Retina (tissue), 1 donor: ENCODE measurements around the gene ABCA2.
"Not testable (repeated sequence)": the region's sequence is repeated elsewhere in the genome, so short reads cannot be mapped to it uniquely, and the experiment has no call there.

ENCODE experiments used
- DNase-seq: peaks from one replicate; pipeline ENCODE4 v3.0.0-alpha.2; 2016

ABCA2 gene

DNA sequence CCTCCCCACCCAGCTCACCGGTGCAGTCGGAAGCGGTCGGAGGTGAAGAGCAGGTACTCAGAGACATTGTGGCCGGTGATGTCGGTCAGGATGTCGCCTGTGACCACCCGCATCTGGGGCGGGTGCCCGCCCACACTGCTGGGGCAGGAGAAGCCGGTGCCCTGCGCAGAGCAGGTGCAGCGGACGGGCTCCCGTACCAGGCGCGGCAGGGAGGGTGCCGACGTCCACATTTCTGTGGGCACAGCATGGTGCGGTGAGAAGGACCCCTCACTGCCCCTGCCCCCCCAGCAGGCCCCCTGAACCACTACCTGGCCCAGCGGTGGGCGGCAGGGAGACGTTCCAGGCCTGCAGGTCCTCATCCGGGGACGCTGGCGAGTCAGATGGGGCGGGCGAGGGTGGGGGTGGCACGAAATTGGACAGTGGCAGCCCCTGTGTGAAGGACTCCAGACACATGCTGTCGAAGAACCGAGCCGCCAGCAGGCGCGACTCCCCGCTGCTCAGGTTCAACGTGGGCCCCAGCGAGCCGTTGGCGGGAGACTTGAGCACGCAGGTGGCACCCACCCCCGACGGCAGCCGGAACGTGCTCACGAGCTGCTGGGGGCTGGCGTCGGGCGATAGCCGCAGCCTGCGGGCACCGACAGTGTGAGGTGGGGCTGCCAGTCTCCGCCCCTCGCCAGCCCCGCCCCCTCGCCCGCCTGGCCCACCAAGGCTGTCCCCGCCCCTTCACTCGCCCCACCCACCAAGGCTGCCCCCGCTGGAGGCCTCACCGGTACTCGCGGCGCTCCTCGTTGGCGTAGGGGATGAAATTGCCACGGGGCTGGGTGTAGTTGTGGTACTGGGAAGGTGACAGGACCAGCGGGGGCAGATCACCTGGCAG lies 15.1 kb downstream of the ABCA2 start:
- DNase-seq: no peak

GRCh38 chr9:137011907-137012675 lies 15.9 kb downstream of the ABCA2 start:
- DNase-seq: no peak

DNA sequence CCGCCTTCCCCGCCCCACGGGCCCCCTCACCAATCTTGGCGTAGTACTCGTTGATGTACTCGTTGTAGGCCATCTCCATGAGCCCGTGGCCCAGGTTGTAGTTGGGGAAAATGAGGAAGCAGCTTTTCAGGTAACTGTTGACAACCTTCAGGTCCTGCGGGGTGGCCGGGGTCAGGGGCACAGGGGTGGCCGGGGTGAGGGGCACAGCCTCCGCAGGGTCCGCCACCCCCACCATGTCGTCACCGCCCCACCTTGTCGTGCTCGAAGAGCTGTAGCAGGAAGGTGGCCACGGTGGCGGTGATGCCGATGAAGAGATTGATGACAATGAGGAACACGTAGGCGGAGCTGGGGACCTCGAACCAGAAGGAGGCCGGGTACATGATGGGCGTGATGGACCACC lies 16.9 kb downstream of the ABCA2 start:
- DNase-seq: no peak

DNA sequence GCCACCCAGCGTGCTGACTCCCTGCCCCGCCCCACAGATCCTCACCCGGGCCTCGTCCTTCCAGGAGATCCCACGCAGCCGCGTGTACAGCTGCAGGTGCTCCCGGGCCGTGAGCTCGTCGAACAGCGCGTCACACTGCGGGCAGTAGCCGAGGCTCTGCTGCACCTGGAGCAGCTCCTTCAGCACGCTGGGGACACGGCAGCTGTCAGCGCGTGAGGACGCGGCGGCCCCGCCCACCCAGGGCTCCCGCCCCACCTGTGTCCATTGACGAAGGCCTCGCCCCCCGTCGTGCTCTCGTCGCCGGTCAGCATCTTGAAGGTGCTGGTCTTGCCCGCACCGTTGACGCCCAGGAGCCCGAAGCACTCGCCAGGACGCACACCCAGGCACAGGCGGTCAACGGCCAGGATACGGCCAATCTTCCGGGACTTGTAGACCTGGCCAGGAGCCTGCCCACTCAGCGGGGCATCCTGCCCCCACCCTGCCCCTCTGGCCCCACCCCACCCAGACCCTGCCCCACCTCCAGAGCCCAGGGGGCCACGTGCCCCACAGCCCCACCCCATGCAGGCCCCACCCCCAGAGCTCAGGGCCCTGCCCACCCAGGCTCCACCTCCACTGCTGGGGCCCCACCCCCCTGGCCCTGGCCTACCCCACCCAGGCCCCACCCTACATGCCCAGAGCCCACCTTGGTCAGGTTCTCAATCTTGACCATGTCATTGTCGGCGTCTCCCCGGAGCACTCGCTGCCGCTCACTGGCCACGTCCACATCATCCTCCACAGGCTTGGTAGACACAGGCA lies 17.9 kb downstream of the ABCA2 start:
- DNase-seq: no peak

DNA sequence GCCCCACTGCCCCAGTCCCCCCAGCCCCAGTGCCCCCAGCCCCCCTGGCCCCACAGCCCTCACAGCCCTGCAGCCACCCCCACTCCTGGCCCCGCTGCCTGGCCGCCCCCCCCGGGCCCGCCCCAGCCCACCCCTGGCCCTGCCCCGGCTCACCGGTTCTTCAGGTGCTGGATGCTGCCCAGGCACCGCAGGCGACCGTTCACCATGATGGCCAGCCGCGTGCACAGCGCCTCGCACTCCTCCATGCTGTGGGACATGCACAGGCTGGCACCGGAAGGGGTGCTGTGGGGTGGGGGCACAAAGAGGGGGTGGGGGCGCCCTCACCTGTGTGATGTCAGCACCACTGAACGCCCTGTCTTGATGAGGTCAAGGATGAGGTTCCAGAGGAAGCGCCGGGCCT lies 18.8 kb downstream of the ABCA2 start:
- no peak for DNase-seq

GRCh38 chr9:137008312-137008711 lies 19.7 kb downstream of the ABCA2 start:
- DNase-seq: no peak

DNA sequence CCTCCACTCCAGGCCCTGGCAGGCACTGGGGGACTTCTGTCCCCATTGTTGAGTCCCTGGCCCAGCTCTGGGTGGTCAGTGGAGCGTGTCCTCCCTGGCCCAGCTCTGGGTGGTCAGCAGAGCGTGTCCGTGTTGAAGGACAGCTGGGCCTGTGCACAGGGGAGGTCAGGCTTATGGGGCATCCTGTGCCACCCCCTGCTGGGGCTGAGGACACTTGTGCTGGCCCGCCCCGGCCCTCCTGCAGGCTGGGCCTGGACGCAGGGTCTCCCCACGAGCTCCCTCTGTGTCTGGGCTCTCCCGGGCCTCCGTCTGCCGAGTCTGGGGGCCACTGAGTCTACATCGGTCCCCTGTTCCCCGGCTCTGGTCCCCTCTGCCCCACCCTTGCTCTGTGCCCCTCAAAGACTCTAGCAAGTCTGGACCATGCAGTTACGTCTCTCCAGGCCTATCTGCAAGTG lies 20.2 kb downstream of the ABCA2 start:
- no peak for DNase-seq

GRCh38 chr9:137007108-137007815 lies 20.8 kb downstream of the ABCA2 start:
- DNase-seq: no peak

- DNase-seq: no peak
Observed at GRCh38 chr9:137006116-137007003, 21.7 kb downstream of the ABCA2 start.

GRCh38 chr9:137004285-137004684 lies 23.8 kb downstream of the ABCA2 start:
- not testable (repeated sequence) for DNase-seq

GRCh38 chr9:137002646-137003041 lies 25.4 kb downstream of the ABCA2 start:
- DNase-seq: no peak

- no peak for DNase-seq
Observed at GRCh38 chr9:137001857-137002645, 26.0 kb downstream of the ABCA2 start.

GRCh38 chr9:137000177-137000930 lies 27.7 kb downstream of the ABCA2 start:
- no peak for DNase-seq

GRCh38 chr9:136997830-136998234 lies 30.2 kb downstream of the ABCA2 start:
- no peak for DNase-seq

DNA sequence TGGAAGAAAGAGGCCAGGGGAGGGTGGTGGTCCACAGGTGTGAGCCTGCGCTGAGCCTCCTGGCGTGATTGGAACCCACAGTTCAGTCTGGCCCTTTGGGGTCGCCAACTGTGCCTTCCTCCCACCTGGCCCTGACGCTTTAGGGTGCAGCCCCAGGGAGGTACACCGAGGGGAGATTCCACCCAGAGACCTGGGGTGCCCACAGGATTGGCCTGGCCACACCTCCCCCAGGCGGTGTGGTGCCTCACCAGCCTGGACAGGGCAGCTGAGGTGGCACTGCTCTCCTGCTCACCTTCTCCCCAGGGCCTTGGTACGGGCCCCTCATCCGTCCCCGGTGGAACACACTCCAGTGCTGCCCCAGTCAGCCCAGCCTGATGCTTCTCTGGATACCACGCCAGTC lies 30.7 kb downstream of the ABCA2 start:
- no peak for DNase-seq

DNA sequence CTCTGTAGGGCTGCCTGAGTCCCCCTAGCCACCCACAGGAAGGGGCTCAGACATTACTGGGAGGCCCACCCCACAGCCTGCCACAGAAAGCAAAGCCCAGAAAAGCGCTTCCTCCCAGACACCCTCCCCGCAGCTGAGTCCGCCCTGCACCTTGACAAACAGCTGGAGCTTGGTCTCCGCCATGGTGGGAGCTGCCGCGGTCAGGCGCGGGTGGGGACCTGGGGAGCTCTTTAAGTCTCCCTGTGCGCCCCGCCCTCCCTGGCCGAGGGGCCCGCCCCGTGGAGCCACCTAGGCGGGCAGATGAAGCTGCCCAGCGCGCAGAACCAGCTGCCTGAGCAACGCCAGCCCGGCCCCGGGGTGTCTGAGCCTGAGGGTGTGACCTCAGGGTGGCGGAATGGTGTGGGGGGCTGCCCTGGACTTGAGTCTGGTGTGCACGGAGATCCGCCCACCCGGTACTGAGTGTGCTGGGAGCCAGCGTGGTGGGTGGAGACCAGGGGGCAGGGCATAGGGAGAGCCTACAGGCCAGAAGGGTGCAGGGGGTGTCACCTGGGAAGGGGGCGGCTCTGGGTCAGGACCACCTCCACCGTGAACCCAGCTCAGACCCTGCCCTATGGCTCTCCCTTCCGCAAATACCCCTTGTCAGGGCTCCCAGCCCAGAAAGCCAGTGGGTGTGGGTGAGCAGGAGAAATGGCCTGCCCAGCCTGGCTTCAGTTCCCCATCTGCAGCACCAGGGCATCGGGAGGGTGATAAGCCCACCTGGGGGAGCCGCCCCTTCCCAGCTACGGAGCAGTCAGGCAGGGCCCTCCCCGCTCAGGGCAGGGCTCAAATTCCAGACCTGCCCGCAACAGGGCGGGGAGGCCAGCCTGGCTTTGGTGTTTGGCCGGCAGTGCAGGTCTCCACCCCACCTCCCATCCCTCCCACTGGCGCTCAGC lies 31.4 kb downstream of the ABCA2 start, which contains the start of gene CLIC3:
TSS of gene CLIC3 (minus strand) at position 208 of the 932 bp plus-strand sequence. CDS start at position 183, 25 bp downstream.
- no peak for DNase-seq

DNA sequence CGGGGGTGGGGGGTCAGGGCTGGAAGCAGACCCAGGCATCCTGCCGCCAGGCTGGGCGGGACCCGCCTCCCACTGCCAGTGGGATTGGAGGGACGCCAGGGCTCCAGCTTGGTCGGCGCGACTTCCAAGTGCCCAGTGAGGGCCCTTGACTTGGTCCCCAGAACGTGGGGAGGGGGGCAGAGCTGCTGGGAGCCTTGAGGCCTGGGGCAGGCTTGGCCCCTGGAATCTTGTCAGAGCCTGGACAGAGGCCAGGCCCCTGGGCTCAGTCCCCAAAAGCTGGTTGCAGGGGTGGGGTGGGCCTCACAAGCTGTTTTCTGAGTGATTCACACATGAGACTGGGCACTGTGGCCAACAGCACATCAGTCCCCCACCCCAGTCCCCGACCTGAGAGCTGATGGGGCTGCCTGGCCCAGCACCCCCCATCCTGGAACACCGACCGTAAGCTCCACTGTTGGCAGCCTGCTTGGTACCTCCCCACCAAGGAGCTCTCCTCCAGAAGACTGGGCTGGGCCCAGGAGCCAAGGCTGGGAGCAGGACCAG lies 32.2 kb downstream of the ABCA2 start:
- DNase-seq: no peak

GRCh38 chr9:136995362-136995761 lies 32.7 kb downstream of the ABCA2 start:
- DNase-seq: no peak
